Chondrocyte (in vitro differentiated cells): Measurements from ENCODE around the gene BRAP. TPM values are rescaled to one million over a fixed set of nuclear protein-coding genes. Genes with fewer than 3 reads are reported as not detected.
"Not testable (repeated sequence)": the region's sequence is repeated elsewhere in the genome, so short reads cannot be mapped to it uniquely, and the experiment has no call there.

ENCODE experiments used
- DNase-seq: peaks from one replicate; pipeline ENCODE4 v3.0.0; 2021; ENCODE audit warnings: mixed read lengths, low spot score
- H3K27ac Mint-ChIP-seq: one replicate; pipeline ENCODE4 v1.8.0; 2021; ENCODE audit warnings: mild to moderate bottlenecking, moderate library complexity, mixed read lengths; ENCODE audit not compliant: unreplicated experiment
- H3K27me3 Mint-ChIP-seq: 2 replicates; pipeline ENCODE4 v1.8.0; 2021; ENCODE audit warnings: low read depth, mixed read lengths
- H3K36me3 Mint-ChIP-seq: 2 replicates; pipeline ENCODE4 v1.8.0; 2021; ENCODE audit warnings: low read depth, mixed read lengths
- H3K4me1 Mint-ChIP-seq: 2 replicates; pipeline ENCODE4 v1.8.0; 2021; ENCODE audit warnings: low read depth, mild to moderate bottlenecking, mixed read lengths
- H3K4me3 Mint-ChIP-seq: one replicate; pipeline ENCODE4 v1.8.0; 2021; ENCODE audit warnings: mild to moderate bottlenecking, moderate library complexity, mixed read lengths; ENCODE audit not compliant: unreplicated experiment
- H3K9me3 Mint-ChIP-seq: 2 replicates; pipeline ENCODE4 v1.8.0; 2021; ENCODE audit warnings: low read depth, mixed read lengths
- CTCF ChIP-seq: fragments of 200-600 bp; sonication (generic); IDR thresholded peaks from 2 replicates; pipeline ENCODE4 v1.5.0; 2021; ENCODE audit warnings: antibody characterized with exemption, mild to moderate bottlenecking, moderate library complexity
- total RNA-seq: library from RNA; stranded (reverse); gene quantifications from 3 replicates; pipeline ENCODE4 v1.2.1, GENCODE V29; 2021

The BRAP gene
- total RNA-seq, 1 donor from 2014 or later: 15.4 TPM

DNA sequence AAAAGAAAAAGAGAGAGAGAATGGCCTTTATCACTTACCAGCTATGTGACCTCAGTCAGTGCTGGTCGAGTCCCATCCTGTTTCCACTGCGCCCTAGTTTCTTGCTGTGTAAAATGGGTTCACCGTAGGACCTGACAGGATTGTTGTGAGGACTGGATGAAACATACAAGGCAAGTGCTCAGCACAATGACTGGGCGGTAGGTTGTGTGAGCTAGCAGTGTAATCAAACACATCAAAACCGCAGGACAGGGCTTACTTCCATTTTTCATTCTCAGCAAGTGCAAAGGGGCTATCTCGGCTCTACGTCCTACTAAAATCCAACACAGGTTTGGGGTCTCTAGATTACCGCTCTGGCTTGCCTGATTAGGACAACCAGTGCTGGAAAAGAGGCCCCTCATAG is 50.2 kb downstream of the BRAP start:
- H3K27me3 Mint-ChIP-seq: no peaks in the 10 kb centered on the region
- no peak for DNase-seq

GRCh38 chr12:111628505-111629260 is 57.1 kb downstream of the BRAP start:
- DNase-seq: no peak
- Mint-ChIP-seq H3K36me3 (no peaks in the 10 kb centered on the region), H3K27me3 (no peaks in the 10 kb centered on the region), H3K9me3 (no peaks in the 10 kb centered on the region), H3K4me1 (peaks cover 2% of the 10 kb centered on the region), H3K4me3 (no peak overlapping the region), H3K27ac (no peak overlapping the region)
- TF ChIP-seq CTCF: no peak

More for the DNA sequence above, 50.2 kb downstream of the BRAP start:
- no peaks in the 10 kb centered on the region for H3K9me3 Mint-ChIP-seq
- H3K4me1 Mint-ChIP-seq: peaks cover 21% of the 10 kb centered on the region
- no peak overlapping the region for H3K4me3 Mint-ChIP-seq
- H3K36me3 Mint-ChIP-seq: peaks cover 3% of the 10 kb centered on the region
- no peak for TF ChIP-seq CTCF
- H3K27ac Mint-ChIP-seq: peak overlapping the region; percentile 89

- H3K27ac Mint-ChIP-seq: no peak overlapping the region
- no peaks in the 10 kb centered on the region for H3K9me3 Mint-ChIP-seq
- no peak overlapping the region for H3K4me3 Mint-ChIP-seq
- TF ChIP-seq CTCF: no peak
- H3K4me1 Mint-ChIP-seq: peaks cover 2% of the 10 kb centered on the region
- H3K36me3 Mint-ChIP-seq: no peaks in the 10 kb centered on the region
- DNase-seq: no peak
- H3K27me3 Mint-ChIP-seq: no peaks in the 10 kb centered on the region
Observed at GRCh38 chr12:111626230-111626629, 59.5 kb downstream of the BRAP start.

DNA sequence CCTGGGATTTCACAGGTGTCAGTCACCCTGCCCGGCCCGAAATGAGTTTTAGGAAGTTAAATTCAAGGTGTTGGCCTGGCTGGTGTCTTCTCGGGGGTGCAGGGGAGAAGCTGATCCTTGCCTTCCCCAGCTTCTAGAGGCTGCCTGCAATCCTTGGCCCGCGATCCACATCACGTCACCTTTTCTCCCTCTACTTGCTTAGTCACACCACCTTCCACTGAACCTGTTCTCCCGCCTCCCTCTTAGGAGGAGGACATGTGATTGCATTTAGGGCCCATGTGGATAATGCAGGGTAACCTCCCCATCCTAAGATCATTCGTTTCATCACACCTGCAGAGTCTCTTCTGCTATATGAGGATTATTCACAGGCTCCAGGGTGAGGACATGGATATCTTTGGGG is 61.2 kb downstream of the BRAP start:
- DNase-seq: no peak
- Mint-ChIP-seq H3K27me3 (no peaks in the 10 kb centered on the region), H3K4me3 (no peak overlapping the region), H3K4me1 (peaks cover 2% of the 10 kb centered on the region), H3K36me3 (no peaks in the 10 kb centered on the region), H3K9me3 (no peaks in the 10 kb centered on the region), H3K27ac (no peak overlapping the region)
- TF ChIP-seq CTCF: no peak

GRCh38 chr12:111617841-111618240 is 67.9 kb downstream of the BRAP start:
- not testable (repeated sequence) for H3K4me1 Mint-ChIP-seq, DNase-seq, H3K27ac Mint-ChIP-seq, H3K27me3 Mint-ChIP-seq, H3K9me3 Mint-ChIP-seq, H3K36me3 Mint-ChIP-seq, H3K4me3 Mint-ChIP-seq

GRCh38 chr12:111616177-111616623 is 69.6 kb downstream of the BRAP start:
- no peaks in the 10 kb centered on the region for H3K36me3 Mint-ChIP-seq
- DNase-seq: no peak
- H3K27ac Mint-ChIP-seq: no peak overlapping the region
- no peaks in the 10 kb centered on the region for H3K27me3 Mint-ChIP-seq
- H3K4me1 Mint-ChIP-seq: no peaks in the 10 kb centered on the region
- H3K9me3 Mint-ChIP-seq: no peaks in the 10 kb centered on the region
- no peak for TF ChIP-seq CTCF
- no peak overlapping the region for H3K4me3 Mint-ChIP-seq
